Left renal pelvis (tissue), 4 donors: Measurements from ENCODE around the gene AJAP1. TPM values are rescaled to one million over a fixed set of nuclear protein-coding genes. Genes with fewer than 3 reads are reported as not detected.

Experiments
- DNase-seq, 4 donors: peaks; one replicate each; pipeline ENCODE4 v3.0.0-alpha.2; 2013; ENCODE audit warnings: low read depth in 4 of 4, low spot score in 3 of 4
- polyA plus RNA-seq, 4 donors: library from polyadenylated mRNA; unstranded; fragments of 120-200 nt; gene quantifications; one replicate each; pipeline ENCODE4 v1.2.1, GENCODE V29; 2013; ENCODE audit not compliant: insufficient read length in 4 of 4

AJAP1 gene
- polyA plus RNA-seq, 4 donors: 1.2 to 1.9 (median 1.4) TPM

- DNase-seq: no peak
Measured at GRCh38 chr1:4760088-4760487, 105.7 kb downstream of the AJAP1 start.

GRCh38 chr1:4761324-4761723 lies 106.9 kb downstream of the AJAP1 start:
- DNase-seq: no peak

- no peak for DNase-seq
Measured at GRCh38 chr1:4762146-4762545, 107.7 kb downstream of the AJAP1 start.

GRCh38 chr1:4767308-4767707 lies 112.9 kb downstream of the AJAP1 start:
- no peak for DNase-seq

- DNase-seq: no peak
Measured at GRCh38 chr1:4768553-4768952, 114.1 kb downstream of the AJAP1 start.

GRCh38 chr1:4769516-4770280 lies 115.3 kb downstream of the AJAP1 start:
- no peak for DNase-seq

- no peak for DNase-seq
Measured at GRCh38 chr1:4770713-4771112, 116.3 kb downstream of the AJAP1 start.

- no peak for DNase-seq
Measured at GRCh38 chr1:4771267-4771666, 116.9 kb downstream of the AJAP1 start.

- DNase-seq: no peak
Measured at GRCh38 chr1:4771721-4772120, 117.3 kb downstream of the AJAP1 start.

GRCh38 chr1:4772294-4773010 lies 118.0 kb downstream of the AJAP1 start:
- DNase-seq: no peak

GRCh38 chr1:4773226-4773625 lies 118.8 kb downstream of the AJAP1 start:
- DNase-seq: no peak

- DNase-seq: no peak
Measured at GRCh38 chr1:4775506-4775905, 121.1 kb downstream of the AJAP1 start.

- no peak for DNase-seq
Measured at GRCh38 chr1:4778056-4778455, 123.6 kb downstream of the AJAP1 start.

GRCh38 chr1:4781646-4782045 lies 127.2 kb downstream of the AJAP1 start:
- no peak for DNase-seq

GRCh38 chr1:4784761-4785160 lies 130.4 kb downstream of the AJAP1 start:
- DNase-seq: no peak

- DNase-seq: no peak
Measured at GRCh38 chr1:4786055-4786454, 131.6 kb downstream of the AJAP1 start.

- DNase-seq: no peak
Measured at GRCh38 chr1:4787551-4787950, 133.1 kb downstream of the AJAP1 start.

- DNase-seq: no peak
Measured at GRCh38 chr1:4792565-4792964, 138.2 kb downstream of the AJAP1 start.

GRCh38 chr1:4794020-4794780 lies 139.8 kb downstream of the AJAP1 start:
- DNase-seq: no peak

GRCh38 chr1:4796161-4797015 lies 142.0 kb downstream of the AJAP1 start:
- DNase-seq: no peak

GRCh38 chr1:4797016-4797410 lies 142.6 kb downstream of the AJAP1 start:
- DNase-seq: no peak
